Neural crest cell (in vitro differentiated cells): ENCODE results near the gene GFAP. TPM values are rescaled to one million over a fixed set of nuclear protein-coding genes. Genes with fewer than 3 reads are reported as not detected.
A peak's percentile ranks its signal among the peaks of the same experiment; 100 is the strongest.

Experiments used
- DNase-seq: peaks from one replicate; pipeline ENCODE4 v3.0.0; 2021; ENCODE audit warnings: low read depth, mixed read lengths, low spot score
- H3K27ac Mint-ChIP-seq: one replicate; pipeline ENCODE4 v1.8.0; 2021; ENCODE audit warnings: mild to moderate bottlenecking, mixed read lengths; ENCODE audit not compliant: unreplicated experiment
- H3K27me3 Mint-ChIP-seq: 2 replicates; pipeline ENCODE4 v1.8.0; 2021; ENCODE audit warnings: low read depth, mild to moderate bottlenecking, mixed read lengths
- H3K36me3 Mint-ChIP-seq: 2 replicates; pipeline ENCODE4 v1.8.0; 2021; ENCODE audit warnings: low read depth, mild to moderate bottlenecking, mixed read lengths
- H3K4me1 Mint-ChIP-seq: 2 replicates; pipeline ENCODE4 v1.8.0; 2021; ENCODE audit warnings: mixed read lengths
- H3K4me3 Mint-ChIP-seq: one replicate; pipeline ENCODE4 v1.8.0; 2021; ENCODE audit warnings: mild to moderate bottlenecking, mixed read lengths
- H3K9me3 Mint-ChIP-seq: 2 replicates; pipeline ENCODE4 v1.8.0; 2021; ENCODE audit warnings: mixed read lengths
- CTCF ChIP-seq: fragments of 200-600 bp; sonication (generic); conservative IDR thresholded peaks from 2 replicates; pipeline ENCODE4 v1.5.0; 2021; ENCODE audit warnings: antibody characterized with exemption, mild to moderate bottlenecking
- total RNA-seq: library from RNA; stranded (reverse); gene quantifications from 2 replicates; pipeline ENCODE4 v1.2.1, GENCODE V29; 2021

The GFAP gene
- total RNA-seq, 1 donor from 2014 or later, result not detected

GRCh38 chr17:44942456-44942855, 27.2 kb upstream of the GFAP start:
- H3K4me3 Mint-ChIP-seq, result peak overlapping the region; percentile 65
- H3K9me3 Mint-ChIP-seq, result no peaks in the 10 kb centered on the region
- no peaks in the 10 kb centered on the region for H3K27me3 Mint-ChIP-seq
- peaks cover 31% of the 10 kb centered on the region for H3K4me1 Mint-ChIP-seq
- peaks cover 33% of the 10 kb centered on the region for H3K36me3 Mint-ChIP-seq
- no peak for TF ChIP-seq CTCF
- no peak for DNase-seq
- no peak overlapping the region for H3K27ac Mint-ChIP-seq

GRCh38 chr17:44941712-44942331, 26.5 kb upstream of the GFAP start:
- Mint-ChIP-seq H3K27me3 (no peaks in the 10 kb centered on the region), H3K4me3 (peak overlapping the region; percentile 65), H3K27ac (no peak overlapping the region), H3K9me3 (no peaks in the 10 kb centered on the region), H3K36me3 (peaks cover 33% of the 10 kb centered on the region), H3K4me1 (peaks cover 31% of the 10 kb centered on the region)
- DNase-seq, result no peak
- no peak for TF ChIP-seq CTCF

GRCh38 chr17:44940768-44941167, 25.5 kb upstream of the GFAP start:
- no peak for TF ChIP-seq CTCF
- no peaks in the 10 kb centered on the region for H3K27me3 Mint-ChIP-seq
- H3K9me3 Mint-ChIP-seq, result no peaks in the 10 kb centered on the region
- no peak overlapping the region for H3K4me3 Mint-ChIP-seq
- H3K36me3 Mint-ChIP-seq, result peaks cover 29% of the 10 kb centered on the region
- no peak overlapping the region for H3K27ac Mint-ChIP-seq
- no peak for DNase-seq
- peaks cover 23% of the 10 kb centered on the region for H3K4me1 Mint-ChIP-seq

GRCh38 chr17:44940317-44940716, 25.0 kb upstream of the GFAP start:
- Mint-ChIP-seq H3K4me3 (no peak overlapping the region), H3K4me1 (peaks cover 23% of the 10 kb centered on the region), H3K9me3 (no peaks in the 10 kb centered on the region), H3K36me3 (peaks cover 29% of the 10 kb centered on the region), H3K27me3 (no peaks in the 10 kb centered on the region), H3K27ac (no peak overlapping the region)
- no peak for DNase-seq
- no peak for TF ChIP-seq CTCF

- H3K9me3 Mint-ChIP-seq, result no peaks in the 10 kb centered on the region
- H3K4me3 Mint-ChIP-seq, result no peak overlapping the region
- DNase-seq, result no peak
- no peaks in the 10 kb centered on the region for H3K4me1 Mint-ChIP-seq
- peaks cover 13% of the 10 kb centered on the region for H3K36me3 Mint-ChIP-seq
- no peak for TF ChIP-seq CTCF
- H3K27ac Mint-ChIP-seq, result no peak overlapping the region
- H3K27me3 Mint-ChIP-seq, result no peaks in the 10 kb centered on the region
These were observed 19.8 kb upstream of the GFAP start for GRCh38 chr17:44935116-44935515.
